Nephron progenitor cell (in vitro differentiated cells): Measurements from ENCODE around the gene CHI3L1.

Source experiments
- DNase-seq: peaks from one replicate; pipeline ENCODE4 v3.0.0; 2021
- H3K27ac Mint-ChIP-seq: 2 replicates; pipeline ENCODE4 v1.8.0; 2021; ENCODE audit warnings: mild to moderate bottlenecking, moderate library complexity, mixed read lengths
- H3K27me3 Mint-ChIP-seq: 2 replicates; pipeline ENCODE4 v1.8.0; 2021; ENCODE audit warnings: mild to moderate bottlenecking, low read depth, mixed read lengths; ENCODE audit not compliant: poor library complexity
- H3K36me3 Mint-ChIP-seq: 2 replicates; pipeline ENCODE4 v1.8.0; 2021; ENCODE audit warnings: low read depth, mixed read lengths
- H3K4me1 Mint-ChIP-seq: 2 replicates; pipeline ENCODE4 v1.8.0; 2021; ENCODE audit warnings: mixed read lengths
- H3K4me3 Mint-ChIP-seq: 2 replicates; pipeline ENCODE4 v1.8.0; 2021; ENCODE audit warnings: mild to moderate bottlenecking, moderate library complexity, mixed read lengths
- H3K9me3 Mint-ChIP-seq: 2 replicates; pipeline ENCODE4 v1.8.0; 2021; ENCODE audit warnings: mild to moderate bottlenecking, moderate library complexity, mixed read lengths
- TF ChIP-seq, protein P1 (sequence below): fragments of 200-600 bp; sonication (generic); IDR thresholded peaks from 2 replicates; pipeline ENCODE4 v1.5.0; 2021; ENCODE audit warnings: antibody characterized with exemption

CHI3L1 gene

DNA sequence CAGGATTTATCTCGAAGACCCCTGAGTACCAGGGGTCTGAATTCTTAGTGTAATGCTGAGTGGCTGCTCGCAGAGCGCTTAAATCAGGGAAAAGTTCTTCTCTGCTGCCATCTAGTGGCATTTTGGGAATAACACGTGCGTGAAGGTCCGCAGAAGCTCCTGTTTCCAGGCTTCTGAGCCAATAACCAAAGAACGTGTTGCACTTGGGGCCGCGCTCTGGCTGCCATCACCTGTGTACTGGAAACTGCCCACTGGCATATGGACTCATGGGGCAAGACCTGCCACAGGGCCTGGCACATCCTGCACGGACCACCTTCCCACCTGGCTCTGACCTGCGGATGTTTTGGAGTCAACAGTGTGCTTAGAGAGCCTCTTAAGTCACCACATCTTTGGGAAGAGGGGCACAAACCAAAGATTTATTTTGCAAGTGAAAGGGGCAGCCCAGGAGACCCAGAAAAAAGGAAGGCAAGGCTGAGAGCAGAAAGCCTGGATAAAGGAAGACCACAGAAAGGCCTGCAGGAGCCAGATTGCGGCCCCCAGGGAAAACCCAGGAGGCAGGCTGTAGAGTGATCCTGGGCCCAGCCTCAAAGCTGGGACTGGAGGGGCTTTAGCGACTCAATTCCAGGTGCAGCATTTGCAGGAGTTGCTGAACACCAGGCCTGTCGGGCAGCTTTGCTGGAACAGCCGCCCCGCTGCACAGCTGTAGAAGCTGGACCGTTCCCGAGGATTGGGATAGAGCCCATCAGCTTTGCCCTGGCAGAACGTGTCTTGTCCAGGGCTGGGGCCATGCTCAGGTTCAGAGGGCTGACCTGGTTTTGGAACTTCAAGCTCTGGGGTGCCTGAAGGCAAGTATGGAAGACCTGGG is 30.0 kb upstream of the CHI3L1 start:
- TF ChIP-seq, protein P1, sequence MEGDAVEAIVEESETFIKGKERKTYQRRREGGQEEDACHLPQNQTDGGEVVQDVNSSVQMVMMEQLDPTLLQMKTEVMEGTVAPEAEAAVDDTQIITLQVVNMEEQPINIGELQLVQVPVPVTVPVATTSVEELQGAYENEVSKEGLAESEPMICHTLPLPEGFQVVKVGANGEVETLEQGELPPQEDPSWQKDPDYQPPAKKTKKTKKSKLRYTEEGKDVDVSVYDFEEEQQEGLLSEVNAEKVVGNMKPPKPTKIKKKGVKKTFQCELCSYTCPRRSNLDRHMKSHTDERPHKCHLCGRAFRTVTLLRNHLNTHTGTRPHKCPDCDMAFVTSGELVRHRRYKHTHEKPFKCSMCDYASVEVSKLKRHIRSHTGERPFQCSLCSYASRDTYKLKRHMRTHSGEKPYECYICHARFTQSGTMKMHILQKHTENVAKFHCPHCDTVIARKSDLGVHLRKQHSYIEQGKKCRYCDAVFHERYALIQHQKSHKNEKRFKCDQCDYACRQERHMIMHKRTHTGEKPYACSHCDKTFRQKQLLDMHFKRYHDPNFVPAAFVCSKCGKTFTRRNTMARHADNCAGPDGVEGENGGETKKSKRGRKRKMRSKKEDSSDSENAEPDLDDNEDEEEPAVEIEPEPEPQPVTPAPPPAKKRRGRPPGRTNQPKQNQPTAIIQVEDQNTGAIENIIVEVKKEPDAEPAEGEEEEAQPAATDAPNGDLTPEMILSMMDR, result peak; percentile 75
- Mint-ChIP-seq H3K27ac (no peak overlapping the region), H3K4me3 (no peak overlapping the region), H3K36me3 (no peaks in the 10 kb centered on the region), H3K27me3 (peaks cover 40% of the 10 kb centered on the region), H3K9me3 (no peaks in the 10 kb centered on the region), H3K4me1 (peaks cover 17% of the 10 kb centered on the region)
- DNase-seq, result peak; percentile 73

DNA sequence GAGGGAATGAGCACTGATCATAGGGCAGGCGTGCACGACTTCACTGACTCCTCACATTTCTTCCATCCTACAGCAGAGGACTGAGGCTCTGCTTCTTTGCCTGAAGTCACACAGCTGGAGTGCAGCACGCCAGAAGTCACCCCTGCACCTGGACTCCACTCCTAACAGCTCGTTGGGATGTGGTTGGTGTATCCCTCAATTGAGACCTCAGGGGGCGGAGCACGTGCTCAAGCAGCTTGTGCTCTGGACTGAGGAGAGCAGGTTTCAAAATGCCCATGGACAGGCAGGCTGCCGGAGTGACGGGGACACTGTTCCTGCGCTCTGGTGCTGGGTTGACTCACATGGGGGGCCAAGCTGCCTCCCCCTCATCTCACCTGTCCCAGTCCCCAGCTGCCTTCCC is 29.1 kb upstream of the CHI3L1 start:
- no peak overlapping the region for H3K27ac Mint-ChIP-seq
- H3K4me1 Mint-ChIP-seq, result peaks cover 17% of the 10 kb centered on the region
- H3K36me3 Mint-ChIP-seq, result no peaks in the 10 kb centered on the region
- H3K9me3 Mint-ChIP-seq, result no peaks in the 10 kb centered on the region
- DNase-seq, result no peak
- peaks cover 44% of the 10 kb centered on the region for H3K27me3 Mint-ChIP-seq
- no peak overlapping the region for H3K4me3 Mint-ChIP-seq
- TF ChIP-seq, protein P1, result no peak

DNA sequence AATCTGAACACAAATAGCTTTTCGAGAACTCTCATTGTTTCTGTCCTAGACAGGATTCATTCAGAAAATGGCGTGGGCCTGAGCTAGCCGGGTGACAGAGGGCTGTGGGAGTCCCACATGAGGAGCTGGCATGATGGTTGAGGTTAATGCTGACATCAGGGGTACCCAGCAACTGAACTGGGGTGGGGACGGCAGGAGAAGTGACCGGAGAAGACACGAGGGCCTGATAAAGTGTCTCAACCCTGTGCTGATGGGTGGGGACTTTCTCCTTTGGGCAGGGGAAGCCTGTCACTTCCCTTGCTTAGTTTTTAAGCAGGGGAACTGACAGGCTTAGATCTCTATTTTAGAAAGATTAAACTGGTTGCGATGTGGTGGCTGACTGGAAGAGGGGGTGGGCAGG is 28.4 kb upstream of the CHI3L1 start:
- Mint-ChIP-seq H3K9me3 (no peaks in the 10 kb centered on the region), H3K36me3 (no peaks in the 10 kb centered on the region), H3K4me3 (no peak overlapping the region), H3K27ac (no peak overlapping the region), H3K4me1 (peaks cover 17% of the 10 kb centered on the region), H3K27me3 (peaks cover 42% of the 10 kb centered on the region)
- no peak for DNase-seq
- TF ChIP-seq, protein P1, result no peak

DNA sequence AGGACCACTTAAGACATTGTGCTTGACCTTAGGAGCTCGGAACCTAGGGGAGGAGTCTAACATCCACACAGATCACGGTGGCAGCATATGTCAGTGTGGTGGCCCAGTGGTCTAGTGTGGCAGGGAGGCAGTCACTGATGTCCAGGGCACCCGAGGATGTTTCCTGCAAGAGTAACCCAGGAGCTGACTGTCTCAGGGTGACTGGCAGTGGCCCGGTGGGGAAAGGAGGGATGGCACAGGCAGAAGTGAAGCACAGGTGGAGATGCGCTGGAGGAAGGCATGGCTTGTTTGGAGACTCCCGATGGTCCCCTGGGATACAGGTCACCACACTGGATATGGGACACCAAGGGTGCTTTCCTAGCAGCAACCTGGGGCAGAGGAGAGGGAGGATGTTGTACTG is 26.6 kb upstream of the CHI3L1 start:
- TF ChIP-seq, protein P1, result no peak
- Mint-ChIP-seq H3K27me3 (peaks cover 27% of the 10 kb centered on the region), H3K4me1 (peaks cover 17% of the 10 kb centered on the region), H3K9me3 (no peaks in the 10 kb centered on the region), H3K36me3 (no peaks in the 10 kb centered on the region), H3K27ac (peak overlapping the region; percentile 86), H3K4me3 (no peak overlapping the region)
- DNase-seq, result no peak

DNA sequence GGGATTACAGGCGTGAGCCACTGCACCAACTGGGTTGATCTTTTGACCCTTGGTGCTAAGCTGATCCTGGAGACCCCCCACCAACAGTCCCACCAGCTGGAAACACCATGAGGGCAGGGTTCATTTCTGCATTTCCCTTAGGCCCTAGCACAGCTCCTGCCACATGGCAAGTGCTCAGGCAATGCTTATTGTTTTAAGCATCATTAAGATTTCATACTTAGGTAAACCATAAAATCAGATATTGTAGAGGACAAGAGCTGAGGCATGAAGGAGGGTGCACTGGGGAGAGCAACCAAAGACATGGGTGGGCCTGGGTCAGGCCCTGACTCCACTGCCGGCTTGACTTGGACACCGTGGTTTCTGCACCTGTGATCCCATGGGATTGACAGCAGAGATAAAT is 25.3 kb upstream of the CHI3L1 start:
- DNase-seq, result no peak
- no peak overlapping the region for H3K4me3 Mint-ChIP-seq
- TF ChIP-seq, protein P1, result no peak
- H3K9me3 Mint-ChIP-seq, result no peaks in the 10 kb centered on the region
- no peak overlapping the region for H3K27ac Mint-ChIP-seq
- no peaks in the 10 kb centered on the region for H3K36me3 Mint-ChIP-seq
- H3K4me1 Mint-ChIP-seq, result peaks cover 28% of the 10 kb centered on the region
- H3K27me3 Mint-ChIP-seq, result peaks cover 22% of the 10 kb centered on the region

DNA sequence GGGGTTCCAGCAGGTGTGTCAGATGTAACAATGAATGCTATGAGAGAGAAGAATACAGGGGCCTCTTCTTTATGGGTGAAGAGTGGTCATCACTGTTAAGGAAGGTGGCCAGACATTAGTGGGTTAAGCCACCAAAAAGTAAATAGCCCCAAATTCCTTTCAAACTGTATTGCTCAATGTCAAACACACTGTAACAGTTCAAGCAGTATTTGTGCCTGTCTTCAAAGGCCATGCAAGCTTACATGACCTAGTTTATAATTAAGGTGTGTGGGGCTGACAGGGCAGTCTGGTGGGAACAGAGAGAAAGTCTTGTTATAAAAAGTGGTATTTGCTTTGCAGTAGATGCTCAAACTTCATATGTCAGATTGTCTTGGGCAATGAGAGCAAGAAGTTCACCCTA is 24.5 kb upstream of the CHI3L1 start:
- TF ChIP-seq, protein P1, result no peak
- peaks cover 17% of the 10 kb centered on the region for H3K27me3 Mint-ChIP-seq
- H3K9me3 Mint-ChIP-seq, result no peaks in the 10 kb centered on the region
- peaks cover 26% of the 10 kb centered on the region for H3K4me1 Mint-ChIP-seq
- no peak overlapping the region for H3K4me3 Mint-ChIP-seq
- DNase-seq, result no peak
- no peaks in the 10 kb centered on the region for H3K36me3 Mint-ChIP-seq
- H3K27ac Mint-ChIP-seq, result no peak overlapping the region
